ENCODE measurements around the gene NAP1L2. TPM values are rescaled to one million over a fixed set of nuclear protein-coding genes. Genes with fewer than 3 reads are reported as not detected.
"Not testable (repeated sequence)": the region's sequence is repeated elsewhere in the genome, so short reads cannot be mapped to it uniquely, and the experiment has no call there.

Gene NAP1L2, protein sequence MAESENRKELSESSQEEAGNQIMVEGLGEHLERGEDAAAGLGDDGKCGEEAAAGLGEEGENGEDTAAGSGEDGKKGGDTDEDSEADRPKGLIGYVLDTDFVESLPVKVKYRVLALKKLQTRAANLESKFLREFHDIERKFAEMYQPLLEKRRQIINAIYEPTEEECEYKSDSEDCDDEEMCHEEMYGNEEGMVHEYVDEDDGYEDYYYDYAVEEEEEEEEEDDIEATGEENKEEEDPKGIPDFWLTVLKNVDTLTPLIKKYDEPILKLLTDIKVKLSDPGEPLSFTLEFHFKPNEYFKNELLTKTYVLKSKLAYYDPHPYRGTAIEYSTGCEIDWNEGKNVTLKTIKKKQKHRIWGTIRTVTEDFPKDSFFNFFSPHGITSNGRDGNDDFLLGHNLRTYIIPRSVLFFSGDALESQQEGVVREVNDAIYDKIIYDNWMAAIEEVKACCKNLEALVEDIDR
- total RNA-seq, result 33.4 TPM

DNA sequence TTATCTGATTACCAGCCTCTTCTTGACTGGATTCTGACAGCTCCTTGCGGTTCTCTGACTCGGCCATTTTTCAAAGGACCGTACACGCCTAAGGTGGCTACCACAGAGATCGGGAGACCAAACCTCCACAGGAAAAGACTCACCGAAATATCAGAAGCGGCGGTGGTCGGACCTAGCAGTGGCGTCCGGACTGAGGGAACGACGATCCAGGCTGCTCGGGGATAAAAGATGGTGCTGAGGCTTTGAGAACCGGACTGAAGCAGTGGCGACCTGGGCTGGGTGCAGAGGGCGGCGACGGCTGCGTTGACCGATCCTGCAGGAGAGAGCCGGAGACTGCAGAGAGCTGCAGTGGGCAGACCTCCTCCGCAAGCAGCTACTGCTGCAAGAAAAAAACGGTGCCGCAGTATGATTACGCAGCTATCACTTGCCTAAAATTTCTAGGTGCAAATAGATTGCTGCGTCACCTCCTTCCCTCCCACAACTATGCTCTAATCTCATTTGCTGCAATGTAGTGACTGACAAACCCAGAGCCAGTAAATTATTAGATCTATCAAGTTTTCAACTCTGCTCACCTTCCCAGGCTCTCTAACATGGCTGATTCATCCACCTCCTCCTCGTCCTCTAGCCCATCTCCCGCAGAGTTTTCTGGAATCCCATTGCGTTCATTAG lies at the start of gene NAP1L2:
NAP1L2 (minus strand) TSS at position 426 of the 669 bp plus-strand sequence; CDS start at position 67, 359 bp downstream.
- DNase-seq, result peak; percentile 45

DNA sequence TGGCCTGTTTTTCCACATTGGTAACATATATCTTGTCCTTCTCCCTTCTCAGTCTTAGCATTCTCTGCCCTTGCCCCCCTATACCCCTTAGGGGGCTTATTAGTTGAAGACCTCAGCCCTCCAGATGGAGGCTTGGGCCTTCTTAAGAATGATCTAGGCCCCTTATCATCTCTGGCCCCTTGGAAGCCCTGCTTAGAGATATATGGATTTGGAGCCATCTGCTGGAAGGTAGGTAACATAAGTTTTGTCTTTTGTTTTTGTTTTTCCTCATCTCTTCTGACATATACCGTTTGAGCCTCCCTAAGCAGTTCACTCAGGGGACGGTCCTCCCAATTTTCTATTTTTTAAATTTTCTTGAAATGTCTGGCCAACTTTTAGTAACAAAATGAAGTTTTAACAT lies 48.3 kb upstream of the NAP1L2 start:
- no peak for DNase-seq

DNA sequence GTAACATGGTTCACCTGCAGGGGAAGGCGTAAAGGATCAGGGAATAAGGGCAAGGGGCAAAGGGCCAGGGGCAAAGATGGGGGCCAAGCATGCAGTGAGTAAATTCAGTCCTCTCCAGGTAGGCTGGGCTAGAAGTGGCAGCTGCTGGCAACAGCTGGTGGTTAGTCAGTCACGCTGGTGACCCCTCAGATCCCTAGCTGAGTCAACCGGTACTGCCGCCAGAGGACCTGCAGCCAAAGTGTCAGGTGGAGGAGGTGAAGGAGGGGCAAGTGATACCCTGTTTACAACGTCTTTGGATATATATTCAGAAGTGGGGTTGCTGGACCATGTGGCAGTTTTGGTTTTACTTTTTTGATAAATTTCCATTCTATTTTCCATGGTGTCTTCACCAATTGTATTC lies 24.6 kb upstream of the NAP1L2 start:
- DNase-seq, result no peak

DNA sequence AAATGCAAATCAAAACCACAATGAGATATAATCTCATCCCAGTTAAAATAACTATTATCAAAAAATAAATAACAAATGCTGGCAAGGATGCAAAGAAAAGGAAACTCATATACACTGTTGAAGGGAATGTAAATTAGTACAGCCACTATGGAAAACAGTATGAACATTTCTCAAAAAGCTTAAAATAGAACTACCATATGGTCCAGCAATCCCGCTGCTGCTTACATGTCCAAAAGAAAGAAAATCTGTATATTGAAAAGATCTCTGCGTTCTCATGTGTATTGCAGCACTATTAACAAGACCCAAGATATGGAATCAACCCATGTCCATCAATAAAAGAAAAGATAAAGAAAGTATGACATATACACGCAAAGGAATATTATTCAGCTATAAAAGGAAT lies 3.0 kb upstream of the NAP1L2 start:
- no peak for DNase-seq

DNA sequence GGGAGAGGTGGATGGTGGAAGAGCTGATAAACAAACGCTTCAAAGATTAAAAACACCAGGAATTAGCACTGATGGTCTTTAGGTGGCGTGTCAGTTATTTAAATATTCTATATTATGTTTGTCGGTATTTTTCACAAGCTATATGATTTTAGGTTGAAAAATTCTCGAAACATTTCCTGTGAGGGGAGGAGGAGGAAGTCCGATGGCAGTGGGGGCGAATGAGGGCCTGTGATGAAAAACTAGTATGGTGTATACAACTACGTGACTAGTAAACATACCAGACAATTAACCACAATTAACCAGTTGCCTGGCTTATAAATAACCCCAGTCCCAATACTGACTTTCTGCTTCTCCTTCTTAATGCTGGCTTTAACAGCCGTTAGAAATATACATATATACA lies 595 bp upstream of the NAP1L2 start:
- no peak for DNase-seq

DNA sequence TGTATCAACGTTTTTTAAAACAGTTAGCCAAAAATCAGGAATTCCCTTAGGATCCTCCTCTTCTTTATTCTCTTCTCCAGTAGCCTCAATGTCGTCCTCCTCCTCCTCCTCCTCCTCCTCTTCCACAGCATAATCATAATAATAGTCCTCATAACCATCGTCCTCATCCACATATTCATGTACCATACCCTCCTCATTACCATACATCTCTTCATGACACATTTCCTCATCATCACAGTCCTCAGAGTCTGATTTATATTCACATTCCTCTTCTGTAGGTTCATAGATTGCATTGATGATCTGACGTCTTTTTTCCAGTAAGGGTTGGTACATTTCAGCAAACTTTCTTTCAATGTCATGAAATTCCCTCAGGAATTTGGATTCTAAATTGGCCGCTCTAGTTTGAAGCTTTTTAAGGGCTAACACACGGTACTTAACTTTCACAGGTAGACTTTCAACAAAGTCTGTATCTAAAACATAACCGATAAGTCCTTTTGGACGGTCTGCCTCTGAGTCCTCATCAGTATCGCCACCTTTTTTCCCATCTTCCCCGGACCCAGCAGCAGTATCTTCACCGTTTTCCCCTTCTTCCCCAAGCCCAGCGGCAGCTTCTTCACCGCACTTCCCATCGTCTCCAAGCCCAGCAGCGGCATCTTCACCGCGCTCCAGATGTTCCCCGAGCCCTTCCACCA lies 771 bp downstream of the NAP1L2 start:
- DNase-seq, result no peak

DNA sequence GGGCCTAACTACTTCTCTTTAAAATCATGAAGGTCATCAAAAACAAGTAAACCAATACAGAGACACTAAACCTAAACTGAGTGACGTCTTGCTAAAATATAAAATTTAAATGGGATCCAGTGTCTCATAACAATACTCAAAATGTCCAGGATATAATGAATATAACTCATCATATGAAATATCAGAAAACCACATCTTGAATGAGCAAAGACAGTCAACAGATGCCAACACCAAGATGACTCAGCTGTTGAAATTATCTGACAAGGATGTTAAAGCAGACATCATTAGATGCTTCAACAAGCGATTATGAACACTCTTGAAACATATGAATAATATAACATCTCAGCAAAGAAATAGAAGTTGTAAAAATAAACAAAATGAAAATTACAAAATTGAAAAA lies 8.3 kb downstream of the NAP1L2 start:
- DNase-seq, result no peak

DNA sequence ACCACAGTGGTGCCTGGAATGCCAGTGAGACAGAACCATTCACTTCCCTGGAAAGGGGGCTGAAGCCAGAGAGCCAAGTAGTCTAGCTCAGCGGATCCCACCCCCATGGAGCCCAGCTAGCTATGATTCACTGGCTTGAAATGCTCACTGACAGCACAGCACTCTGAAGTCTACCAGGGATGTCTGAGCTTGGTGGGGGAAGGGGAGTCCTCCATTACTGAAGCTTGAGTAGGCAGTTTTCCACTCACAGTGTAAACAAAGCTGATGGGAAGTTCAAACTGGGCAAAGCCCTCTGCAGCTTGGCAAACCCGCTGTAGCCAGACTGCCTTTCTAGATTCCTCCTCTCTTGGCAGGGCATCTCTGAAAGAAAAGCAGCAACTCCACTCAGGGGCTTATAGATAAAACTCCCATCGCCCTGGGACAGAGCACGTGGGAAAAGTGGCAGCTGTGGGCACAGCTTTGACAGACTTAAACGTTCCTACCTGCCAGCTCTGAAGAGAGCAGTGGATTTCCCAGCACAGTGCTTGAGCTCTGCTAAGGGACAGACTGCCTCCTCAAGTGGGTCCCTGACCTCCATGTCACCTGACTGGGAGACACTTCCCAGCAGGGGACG lies 32.0 kb downstream of the NAP1L2 start:
- DNase-seq, result no peak

DNA sequence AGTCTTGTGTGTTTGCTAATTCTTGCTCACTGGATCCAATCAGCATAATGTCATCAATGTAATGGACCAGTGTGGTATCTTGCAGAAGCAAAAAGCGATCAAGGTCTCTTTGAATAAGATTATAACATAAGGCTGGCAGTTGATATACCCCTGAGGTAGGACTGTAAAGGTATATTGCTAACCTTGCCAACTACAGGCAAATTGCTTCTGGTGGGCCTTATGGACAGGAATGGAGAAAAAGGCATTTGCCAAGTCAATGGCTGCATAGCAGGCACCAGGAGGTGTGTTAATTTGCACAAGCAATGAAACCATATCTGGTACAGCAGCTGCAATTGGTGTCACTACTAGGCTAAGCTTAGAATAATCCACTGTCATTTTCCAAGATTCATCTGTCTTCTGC lies 45.7 kb downstream of the NAP1L2 start:
- DNase-seq, result not testable (repeated sequence)

Other genes with a start within 250 kb of the NAP1L2 start
- gene PABPC1L2B, start 211.9 kb downstream of the NAP1L2 start, total RNA-seq, result not detected
- gene PABPC1L2A, start 135.3 kb downstream of the NAP1L2 start, total RNA-seq, result 0.78 TPM
- not detected for gene CDX4, start 232.2 kb upstream of the NAP1L2 start, total RNA-seq

Data from occipital lobe (tissue), 2 donors.